Measurements from ENCODE around the gene TMEM25.

DNA sequence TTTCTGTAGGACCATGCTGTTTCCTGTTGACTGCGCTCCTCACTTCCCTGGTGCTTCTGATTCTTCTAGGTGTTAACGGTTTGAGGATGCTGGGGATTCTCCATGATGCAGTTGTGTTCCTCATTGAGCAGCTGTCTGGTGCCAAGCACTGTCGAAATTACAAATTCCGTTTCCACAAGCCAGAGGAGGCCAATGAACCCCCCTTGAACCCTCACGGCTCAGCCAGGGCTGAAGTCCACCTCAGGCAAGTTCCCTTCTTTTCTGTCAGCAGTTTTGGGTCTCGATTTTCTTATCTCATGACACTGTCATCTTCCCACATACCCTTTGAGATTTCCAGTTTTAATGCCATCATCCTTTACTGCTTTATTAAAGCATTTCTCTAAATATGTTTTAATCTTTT is 11.4 kb upstream of the TMEM25 start:
- TF ChIP-seq FOSL2 (IDR thresholded peaks at IDR 0.05) (no peak), FOSL2 (CRISPR knock-in tag; IDR thresholded peaks at IDR 0.05) (no peak)
- TF ChIP-seq, protein P1, sequence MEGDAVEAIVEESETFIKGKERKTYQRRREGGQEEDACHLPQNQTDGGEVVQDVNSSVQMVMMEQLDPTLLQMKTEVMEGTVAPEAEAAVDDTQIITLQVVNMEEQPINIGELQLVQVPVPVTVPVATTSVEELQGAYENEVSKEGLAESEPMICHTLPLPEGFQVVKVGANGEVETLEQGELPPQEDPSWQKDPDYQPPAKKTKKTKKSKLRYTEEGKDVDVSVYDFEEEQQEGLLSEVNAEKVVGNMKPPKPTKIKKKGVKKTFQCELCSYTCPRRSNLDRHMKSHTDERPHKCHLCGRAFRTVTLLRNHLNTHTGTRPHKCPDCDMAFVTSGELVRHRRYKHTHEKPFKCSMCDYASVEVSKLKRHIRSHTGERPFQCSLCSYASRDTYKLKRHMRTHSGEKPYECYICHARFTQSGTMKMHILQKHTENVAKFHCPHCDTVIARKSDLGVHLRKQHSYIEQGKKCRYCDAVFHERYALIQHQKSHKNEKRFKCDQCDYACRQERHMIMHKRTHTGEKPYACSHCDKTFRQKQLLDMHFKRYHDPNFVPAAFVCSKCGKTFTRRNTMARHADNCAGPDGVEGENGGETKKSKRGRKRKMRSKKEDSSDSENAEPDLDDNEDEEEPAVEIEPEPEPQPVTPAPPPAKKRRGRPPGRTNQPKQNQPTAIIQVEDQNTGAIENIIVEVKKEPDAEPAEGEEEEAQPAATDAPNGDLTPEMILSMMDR (IDR thresholded peaks at IDR 0.05), result no peak
- TF ChIP-seq, protein P2, sequence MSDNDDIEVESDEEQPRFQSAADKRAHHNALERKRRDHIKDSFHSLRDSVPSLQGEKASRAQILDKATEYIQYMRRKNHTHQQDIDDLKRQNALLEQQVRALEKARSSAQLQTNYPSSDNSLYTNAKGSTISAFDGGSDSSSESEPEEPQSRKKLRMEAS (IDR thresholded peaks at IDR 0.05), result no peak

Data from A549 (cell line).